Stimulated activated CD4-positive, alpha-beta T cell treated with anti-CD3 and anti-CD28 coated beads, Interleukin-1b, Interleukin-23, amount 100 ng/mL, for 4 hours (primary cell): ENCODE results near the gene MEIS3.
"Not testable (repeated sequence)": the region's sequence is repeated elsewhere in the genome, so short reads cannot be mapped to it uniquely, and the experiment has no call there.

Experiments
- DNase-seq, 2 donors: peaks; one replicate each; pipeline ENCODE4 v3.0.0-alpha.2; 2020; ENCODE audit warnings: low read depth in 2 of 2

MEIS3 gene

DNA sequence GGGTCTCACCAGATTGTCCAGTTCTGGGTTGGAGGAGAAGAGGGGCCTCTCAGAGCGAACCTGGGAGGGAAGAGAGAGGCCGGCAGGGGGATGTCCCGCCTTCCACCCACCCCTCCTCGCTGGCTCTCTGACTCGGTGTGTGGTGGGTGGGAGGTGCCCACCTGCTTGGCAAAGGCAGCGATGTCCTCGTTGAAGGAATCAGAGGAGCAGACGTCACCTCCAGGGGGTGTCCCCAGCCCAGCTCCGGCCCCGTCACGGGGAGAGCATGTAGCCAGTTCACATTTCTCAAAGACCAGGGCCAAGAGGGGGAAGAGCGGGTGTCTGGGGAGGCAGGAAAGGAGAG, 2.7 kb downstream of the MEIS3 start:
- no peak for DNase-seq

DNA sequence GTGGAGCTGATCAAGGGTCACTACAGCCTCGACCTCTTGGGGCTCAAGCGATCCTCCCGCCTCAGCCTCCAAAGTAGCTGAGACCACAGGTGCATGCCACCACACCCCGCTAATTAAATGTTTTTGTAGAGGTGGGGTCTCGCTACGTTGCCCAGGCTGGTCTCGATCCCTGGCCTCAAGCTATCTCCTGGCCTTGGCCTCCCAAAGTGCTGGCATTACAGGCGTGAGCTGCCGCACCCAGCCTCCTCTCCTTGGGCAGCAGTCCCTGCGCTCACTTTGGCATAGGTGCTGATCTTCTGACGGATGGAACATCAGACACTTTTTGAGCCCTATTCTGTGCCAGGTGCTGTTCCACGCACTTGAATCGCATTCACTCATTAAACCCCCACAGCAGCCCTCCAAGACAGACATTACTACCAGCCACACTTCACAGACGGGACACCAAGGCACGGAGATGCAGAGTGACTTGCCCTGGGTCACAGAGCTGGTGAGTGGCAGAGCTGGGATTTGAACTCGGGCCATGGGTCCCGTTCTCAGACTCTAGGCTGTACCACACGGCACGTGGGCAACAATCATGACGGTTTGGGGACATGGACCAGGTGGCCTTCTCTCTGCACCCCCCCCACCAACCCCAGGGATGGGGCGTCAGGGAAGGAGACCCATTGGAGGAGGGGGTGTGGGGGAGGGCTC, 3.2 kb downstream of the MEIS3 start:
- DNase-seq, result no peak

DNA sequence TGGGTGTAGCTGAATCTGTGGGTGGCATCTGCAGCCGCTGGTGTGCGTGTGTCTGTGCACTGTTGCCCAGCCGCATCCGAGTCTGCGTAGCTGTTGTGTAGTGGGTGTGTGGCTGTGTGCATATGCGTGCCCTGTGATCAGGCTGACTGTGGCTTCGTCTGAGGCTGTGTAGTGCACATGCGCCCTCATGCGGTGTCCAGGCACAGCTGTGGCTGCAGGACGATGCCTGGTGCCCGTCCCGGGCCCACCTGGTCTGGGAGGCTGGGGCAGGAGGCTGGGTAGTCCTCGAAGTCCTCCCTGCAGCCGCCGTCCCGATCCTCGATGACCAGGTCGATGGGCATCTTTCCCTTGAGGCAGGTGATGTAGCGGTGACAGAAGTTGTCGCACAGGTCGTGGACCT, 4.9 kb downstream of the MEIS3 start:
- DNase-seq, result no peak

DNA sequence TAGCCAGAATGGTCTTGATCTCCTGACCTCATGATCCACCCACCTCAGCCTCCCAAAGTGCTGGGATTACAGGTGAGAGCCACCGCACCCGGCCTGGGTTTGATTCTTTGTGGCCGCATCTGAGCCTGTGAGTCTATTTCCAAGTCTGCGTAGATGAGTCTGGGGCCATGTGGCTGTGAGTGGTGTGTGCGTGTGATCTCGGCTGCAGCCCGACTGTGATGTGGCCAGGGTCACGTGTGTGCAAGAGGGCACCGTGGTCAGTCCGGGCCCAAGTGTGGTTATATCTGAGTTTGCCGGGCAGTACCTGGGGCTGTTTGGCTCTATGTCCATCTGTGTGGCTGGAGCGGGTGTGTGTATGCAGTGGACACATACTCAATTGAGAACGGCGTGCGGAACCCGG, 5.4 kb downstream of the MEIS3 start:
- no peak for DNase-seq

DNA sequence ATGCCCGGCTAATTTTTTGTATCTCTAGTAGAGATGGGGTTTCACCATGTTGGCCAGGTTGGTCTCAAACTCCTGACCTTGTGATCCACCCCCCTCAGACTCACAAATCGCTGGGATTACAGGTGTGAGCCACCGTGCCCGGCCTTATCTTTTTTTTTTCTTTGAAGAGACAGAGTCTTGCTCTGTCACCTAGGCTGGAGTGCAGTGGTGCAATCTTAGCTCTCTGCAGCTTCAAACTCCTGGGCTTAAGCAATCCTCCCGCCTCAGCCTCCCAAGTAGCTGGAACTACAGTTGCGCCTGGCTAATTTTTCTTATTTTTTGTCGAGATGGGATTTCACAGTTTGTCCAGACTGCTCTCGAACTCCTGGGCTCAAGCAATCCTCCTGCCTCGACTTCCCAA, 7.6 kb downstream of the MEIS3 start:
- not testable (repeated sequence) for DNase-seq

DNA sequence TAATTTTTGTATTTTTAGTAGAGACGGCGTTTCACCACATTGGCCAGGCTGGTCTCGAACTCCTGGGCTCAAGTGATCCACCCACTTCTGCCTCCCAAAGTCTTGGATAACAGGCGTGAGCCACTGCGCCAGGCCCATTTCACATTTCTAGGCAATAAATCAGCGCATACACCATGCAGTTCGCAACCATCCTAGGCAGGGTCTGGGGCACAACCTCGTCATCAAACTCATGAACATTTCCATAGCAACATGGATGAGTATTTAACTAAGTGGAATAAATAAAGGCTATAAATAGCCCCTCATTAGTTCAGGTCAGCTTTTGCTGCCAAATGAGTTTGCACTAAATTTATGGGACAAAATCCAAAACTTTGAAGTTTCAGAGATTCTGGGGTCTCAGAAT, 8.2 kb downstream of the MEIS3 start:
- DNase-seq, result no peak

DNA sequence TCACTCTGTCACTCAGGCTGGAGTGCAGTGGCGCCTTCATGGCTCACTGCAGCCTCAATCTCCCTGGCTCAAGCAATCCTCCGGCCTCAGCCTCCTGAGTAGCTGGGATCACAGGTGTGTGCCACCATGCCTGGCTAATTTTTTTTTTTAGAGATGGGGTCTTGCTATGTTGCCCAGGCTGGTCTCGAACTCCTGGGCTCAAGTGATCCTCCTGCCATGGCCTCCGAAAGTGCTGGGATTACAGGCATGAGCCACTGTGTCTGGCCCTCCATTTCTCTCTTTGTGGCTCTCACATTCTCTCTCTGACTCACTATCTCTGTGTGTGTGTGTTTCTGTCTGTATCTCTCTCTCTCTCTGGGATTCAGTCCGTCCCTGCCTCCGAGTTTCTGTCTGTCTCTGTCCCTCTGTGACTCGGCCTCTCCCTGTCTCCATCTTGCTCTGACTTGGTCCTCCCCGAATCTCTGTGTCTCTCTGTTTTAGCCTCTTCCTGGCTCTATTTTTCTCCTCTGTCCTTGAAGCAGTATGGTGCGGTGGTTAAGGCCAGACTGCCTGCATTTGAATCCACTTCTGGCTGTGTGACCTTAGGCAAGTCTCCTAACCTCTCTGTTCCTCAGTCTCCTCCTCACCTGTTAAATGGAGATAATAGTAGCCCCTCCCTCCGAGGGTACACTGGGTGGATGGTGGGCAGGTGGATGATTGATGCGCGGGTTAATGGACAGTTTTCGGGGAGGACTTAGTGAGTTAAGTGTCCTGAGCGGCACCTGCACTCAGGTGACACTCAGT, 11.0 kb downstream of the MEIS3 start:
- DNase-seq, result no peak

DNA sequence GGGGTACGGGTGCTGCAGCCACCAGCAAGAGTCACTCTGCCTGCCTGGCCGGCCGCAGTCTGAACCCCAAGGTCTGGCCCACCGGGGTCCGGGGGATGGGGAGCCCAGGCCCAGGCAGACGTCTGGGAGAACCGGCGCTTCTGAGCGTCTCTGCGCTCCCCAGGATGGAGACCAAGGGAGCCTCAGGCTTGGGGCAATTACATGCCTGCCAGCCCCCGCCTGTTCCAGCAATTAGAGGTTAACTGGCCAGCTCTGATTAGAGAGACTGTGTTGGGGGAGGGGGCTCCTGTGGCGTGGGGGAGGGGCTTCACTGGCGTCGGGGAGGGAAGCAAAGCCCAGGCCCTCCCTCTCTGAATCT, 11.9 kb downstream of the MEIS3 start:
- no peak for DNase-seq

DNA sequence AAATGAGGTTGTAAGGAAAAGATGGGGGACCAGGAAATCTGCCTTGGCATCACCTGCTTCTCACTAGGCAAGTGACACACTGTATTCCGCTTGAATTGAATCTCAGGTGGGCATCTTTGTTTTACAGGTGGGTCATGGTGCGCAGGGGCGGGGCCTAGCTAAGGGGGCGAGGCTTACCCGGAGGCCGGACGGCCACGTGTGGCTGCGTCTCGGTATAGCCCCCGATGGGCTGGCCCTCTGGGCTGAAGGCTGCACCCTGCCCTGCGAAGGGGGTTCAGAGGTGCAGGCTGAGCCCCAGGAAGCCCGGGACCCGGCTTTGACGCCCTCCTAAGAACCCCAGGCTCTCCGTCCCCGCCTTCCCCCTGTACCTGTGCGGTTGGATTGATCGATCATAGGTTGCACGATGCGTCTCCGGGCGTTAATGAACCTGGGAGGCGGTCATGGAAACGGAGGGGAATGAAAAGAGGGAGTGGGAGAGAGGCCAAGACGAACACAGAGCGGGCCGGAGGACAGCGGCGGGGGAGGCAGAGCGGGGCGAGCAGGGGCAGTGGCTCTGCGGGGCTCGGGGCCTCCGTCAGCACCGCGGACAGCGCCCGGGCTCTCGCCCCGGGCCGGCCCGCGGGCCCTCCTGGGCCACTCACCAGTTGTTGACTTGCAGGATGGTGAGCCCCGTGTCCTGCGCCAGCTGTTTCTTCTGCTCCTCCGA, 12.5 kb downstream of the MEIS3 start:
- no peak for DNase-seq

DNA sequence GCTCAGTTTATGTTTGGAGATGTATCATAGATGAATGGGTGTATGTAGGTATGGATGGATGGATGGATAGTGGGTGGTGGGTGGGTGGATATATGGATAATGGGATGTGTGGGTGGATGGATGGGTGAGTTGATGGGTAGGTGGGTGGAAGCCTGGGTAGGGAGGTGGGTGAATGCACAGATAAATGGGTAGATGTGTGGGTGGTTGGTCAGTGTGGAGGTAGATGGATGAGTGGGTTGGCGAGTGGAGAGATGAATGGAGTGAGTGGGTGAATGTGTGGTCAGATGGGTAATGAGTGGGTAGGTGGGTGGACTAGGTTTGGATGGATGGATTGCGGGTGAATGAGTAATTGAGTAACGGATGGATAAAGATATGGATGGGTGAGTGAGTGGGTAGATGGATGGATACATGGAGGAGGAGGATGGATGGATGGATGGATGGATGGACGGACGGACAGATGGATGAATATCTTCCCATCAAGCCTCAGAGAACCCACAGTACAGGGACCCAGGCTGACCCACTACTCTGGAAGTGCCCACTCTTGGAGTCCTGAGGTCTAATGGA, 13.4 kb downstream of the MEIS3 start:
- DNase-seq, result no peak

DNA sequence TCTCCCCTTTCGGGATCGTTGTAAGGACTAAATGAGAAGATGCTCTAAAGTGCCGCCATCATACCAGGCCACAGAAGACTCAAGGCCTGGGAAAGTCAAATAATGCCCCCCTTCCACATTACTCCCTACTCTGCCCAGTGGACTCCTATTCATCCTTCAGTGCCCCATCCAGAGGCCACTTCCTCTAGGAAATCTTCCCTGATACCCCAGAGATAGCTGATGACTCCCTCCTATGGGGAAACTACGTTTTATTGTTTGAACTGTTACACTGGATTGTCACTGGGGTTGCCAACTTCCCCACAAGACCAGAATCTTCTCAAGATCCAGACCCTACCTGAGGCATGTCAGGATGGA, 14.2 kb downstream of the MEIS3 start:
- DNase-seq, result no peak

DNA sequence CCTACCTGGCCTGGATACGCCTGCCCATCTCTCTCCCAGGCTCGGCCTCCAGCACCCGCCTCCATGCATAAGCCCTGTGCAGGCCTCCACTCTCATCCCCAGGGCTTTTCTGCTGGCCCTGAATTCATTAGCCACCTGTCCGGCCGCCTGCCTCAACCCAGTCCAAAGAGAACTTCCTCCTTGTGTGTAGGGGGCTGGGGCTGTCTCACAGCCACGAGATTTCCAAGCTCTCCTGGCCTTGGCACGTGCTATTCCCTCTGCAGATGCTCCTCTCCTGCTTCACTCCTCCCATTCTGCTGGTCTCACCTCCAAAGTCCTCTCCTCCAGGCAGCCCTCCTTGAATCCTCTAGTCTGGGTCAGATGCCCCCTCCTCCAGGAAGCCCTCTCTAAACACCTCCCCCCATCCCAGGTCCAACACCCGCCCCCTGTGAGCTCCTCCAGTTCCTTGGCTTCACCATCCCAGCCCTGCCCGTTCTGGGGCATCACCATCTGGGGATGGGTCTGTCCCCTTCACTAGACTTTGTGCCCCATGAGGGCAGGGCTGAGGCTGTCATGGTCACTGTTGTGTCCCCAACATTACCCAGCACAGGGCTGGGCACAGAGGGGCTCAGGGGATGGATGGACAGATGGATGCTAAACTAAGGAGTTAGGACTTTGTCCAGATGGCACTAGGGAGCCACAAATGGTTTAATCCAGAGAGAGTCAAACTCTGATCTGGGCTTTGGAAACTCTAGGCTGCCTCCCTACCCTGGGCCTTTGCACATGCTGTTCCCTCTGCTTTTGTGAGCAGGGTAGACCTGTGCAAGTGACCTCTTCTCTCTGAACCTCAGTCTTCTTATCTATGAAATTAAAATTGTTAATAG, 14.8 kb downstream of the MEIS3 start:
- DNase-seq, result no peak

DNA sequence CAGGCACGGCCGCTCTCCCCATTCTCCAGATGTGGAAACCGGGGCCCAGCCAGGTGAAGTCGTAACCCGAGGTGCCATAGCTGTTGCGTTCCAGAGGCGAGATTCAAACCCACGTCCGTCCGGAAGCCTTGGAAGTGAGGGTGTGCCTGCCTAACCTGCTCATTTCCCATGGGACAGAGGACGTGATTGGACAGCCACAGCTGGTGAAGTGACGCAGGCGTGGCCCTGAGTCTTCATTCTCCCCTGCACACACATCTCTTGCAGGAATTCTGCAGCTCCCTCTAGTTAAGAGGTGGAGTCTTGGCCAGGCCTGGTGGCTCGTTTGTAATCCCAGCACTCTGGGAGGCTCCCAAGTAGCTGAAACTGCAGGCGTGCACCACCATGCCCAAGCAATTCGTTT, 16.8 kb downstream of the MEIS3 start:
- no peak for DNase-seq

DNA sequence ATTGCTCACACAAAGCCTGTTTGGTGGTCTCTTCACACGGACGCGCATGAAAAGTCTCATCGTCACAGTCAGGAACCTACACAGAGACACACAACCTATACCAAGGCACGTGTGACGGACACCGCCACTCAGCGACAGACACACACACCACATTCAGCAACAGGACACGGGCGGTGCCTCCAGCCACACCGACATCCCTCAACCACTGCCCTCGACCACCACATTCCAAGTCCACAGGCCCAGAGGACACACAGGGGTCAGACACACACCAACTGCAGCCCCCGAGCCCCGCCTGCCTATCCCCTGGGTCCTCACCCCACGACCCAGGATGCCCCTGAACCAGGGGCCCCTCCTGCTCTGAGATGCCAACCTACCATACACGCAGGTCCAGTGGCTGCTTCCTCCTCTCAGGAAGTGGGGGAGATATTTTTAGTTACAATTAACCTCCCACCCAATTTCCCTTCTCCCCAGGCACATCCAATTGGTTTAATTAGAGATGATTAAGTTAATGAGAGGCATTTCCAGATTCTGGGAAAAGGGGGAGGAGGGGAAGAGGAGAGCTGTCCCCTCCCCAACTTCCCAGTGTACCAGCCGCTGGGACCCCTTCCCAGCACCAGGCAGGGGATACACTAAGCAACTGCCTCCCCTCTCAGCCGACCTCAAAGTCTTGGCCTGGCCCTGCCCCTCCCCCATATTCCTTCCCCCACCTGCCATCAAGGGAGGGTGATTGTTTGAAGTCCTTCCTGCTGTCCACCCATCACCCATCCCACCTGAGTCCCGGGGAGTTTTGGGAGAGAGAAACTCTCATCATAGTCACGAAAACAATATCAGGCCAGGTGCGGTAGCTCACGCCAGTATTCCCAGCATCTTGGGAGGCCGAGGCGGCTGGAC, 20.4 kb downstream of the MEIS3 start:
- DNase-seq, result no peak

DNA sequence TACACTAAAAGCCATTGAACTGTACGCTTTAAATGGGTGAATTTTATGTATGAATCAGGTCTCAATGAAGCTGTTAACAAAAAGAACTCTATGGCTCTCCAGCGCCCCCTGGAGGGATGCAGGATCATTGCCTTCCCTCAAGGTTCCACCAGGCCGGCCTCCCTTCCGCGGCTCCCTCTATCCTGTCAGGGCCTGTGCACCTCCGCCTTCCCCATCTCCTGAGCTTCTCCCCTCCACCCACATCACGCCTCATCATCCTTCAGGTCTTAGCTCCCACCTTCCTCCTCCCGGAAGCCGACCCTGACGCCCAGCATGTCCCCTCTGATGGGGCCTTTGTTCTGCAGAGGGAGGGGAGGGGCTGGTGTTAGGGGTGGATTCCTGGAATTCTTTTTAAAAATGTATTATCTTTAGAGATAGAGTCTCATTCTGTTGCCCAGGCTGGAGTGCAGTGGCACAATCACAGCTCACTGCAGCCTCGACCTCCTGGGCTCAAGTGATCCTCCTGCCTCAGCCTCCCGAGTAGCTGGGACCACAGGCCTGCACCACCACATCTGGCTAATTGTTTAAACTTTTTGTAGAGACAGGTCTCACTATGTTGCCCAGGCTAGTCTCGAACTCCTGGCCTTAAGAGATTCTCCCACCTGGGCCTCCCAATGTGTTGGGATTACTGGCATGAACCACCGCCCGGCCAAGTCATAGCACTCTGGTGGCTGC, 27.7 kb downstream of the MEIS3 start:
- peak; percentile 79 to 83 for DNase-seq

DNA sequence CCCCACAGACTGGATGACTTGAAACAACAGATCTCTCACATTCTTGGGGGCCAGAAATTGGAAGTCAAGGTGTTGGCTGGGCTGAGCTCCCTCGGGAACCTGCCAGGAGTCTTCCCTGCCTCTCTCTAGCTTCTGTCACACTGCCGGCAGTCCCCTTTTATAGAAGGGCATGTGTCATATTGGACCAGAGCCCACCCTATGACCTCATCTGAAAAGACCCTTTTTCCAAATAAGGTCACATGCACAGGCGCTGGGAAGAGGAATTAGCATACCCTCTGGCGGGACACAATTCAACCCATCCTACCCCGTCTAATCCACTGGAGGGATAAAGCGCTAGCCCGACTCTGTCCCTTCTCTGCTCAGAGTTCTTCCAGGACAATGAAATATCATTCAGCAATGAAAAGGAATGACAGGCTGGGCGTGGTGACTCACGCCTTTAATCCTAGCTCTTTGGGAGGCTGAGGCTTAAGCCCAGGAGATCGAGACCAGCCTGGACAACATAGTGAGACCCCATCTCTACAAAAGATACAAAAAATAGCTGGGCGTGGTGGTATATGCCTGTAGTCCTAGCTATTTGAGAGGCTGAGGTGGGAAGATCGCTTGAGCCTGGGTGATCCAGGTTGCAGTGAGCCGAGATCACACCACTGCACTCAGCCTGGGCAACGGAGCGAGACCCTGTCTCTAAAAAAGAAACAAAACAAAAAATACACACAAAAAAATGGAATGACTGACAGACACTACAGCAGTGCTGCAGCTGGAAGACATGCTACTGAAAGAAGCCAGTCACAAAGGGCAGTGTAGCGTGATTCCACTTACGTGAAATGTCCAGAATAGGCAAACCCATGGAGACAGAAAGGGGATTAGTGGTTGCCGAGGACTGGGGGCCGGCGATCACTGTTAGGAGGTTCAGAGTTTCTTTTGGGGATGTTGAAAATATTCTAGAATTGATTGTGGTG, 28.5 kb downstream of the MEIS3 start:
- no peak for DNase-seq

DNA sequence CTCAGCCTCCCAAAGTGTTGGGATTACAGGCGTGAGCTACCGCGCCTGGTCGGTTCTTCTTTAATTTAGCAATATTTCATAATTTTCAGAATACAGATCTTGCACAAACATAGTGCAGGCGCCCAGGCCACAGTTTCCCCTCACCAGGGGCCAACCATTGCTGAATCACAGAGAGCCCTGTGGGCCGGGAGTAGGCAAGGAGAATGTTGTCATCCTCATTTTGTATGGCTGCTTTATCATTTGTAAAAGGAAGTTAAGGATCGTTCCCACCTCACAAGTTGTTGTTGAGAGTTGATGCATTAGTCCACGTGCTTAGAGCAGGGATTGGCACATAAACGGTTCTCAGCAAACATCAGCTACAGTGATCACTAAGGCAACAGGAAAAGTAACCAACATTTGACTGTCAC, 30.2 kb downstream of the MEIS3 start:
- DNase-seq, result no peak

DNA sequence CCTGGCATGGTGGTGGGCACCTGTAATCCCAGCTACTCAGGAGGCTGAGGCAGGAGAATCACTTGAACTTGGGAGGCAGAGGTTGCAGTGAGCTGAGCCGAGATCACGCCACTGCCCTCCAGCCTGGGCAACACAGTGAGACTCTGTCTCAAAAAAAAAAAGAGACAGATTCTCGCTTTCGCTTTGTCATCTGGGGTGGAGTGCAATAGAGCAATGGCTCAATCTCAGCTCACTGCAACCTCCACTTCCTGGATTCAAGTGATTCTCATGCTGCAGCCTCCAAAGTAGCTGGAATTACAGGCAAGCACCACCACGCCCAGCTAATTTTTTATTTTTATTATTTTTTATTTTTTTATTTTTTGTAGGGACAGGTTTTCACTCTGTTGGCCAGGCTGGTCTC, 30.6 kb downstream of the MEIS3 start:
- DNase-seq, result not testable (repeated sequence)

DNA sequence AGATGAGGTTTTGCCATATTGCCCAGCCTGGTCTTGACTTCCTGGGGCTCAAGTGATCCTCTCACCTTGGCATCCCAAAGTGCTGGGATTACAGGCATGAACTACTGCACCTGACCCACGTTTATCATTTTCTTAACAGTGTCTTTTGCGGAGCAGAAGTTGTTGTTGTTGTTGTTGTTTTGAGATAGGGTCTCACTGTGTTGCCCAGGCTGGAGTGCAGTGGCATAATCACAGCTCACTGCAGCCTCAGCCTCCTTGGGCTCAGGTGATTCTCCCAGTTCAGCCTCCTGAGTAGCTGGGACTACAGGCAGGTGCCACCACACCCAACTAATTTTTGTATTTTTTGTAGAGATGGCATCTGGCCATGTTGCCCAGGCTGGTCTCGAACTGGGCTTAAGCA, 31.7 kb downstream of the MEIS3 start:
- not testable (repeated sequence) for DNase-seq
